ENCODE results near the gene VSTM5. TPM values are rescaled to one million over a fixed set of nuclear protein-coding genes. Genes with fewer than 3 reads are reported as not detected.

The VSTM5 gene
- total and polyA plus RNA-seq, 2 donors (not counting 3 experiments of a cell fraction or from before 2014, with no cell fraction given), result 0.03 TPM; not detected in 1

DNA sequence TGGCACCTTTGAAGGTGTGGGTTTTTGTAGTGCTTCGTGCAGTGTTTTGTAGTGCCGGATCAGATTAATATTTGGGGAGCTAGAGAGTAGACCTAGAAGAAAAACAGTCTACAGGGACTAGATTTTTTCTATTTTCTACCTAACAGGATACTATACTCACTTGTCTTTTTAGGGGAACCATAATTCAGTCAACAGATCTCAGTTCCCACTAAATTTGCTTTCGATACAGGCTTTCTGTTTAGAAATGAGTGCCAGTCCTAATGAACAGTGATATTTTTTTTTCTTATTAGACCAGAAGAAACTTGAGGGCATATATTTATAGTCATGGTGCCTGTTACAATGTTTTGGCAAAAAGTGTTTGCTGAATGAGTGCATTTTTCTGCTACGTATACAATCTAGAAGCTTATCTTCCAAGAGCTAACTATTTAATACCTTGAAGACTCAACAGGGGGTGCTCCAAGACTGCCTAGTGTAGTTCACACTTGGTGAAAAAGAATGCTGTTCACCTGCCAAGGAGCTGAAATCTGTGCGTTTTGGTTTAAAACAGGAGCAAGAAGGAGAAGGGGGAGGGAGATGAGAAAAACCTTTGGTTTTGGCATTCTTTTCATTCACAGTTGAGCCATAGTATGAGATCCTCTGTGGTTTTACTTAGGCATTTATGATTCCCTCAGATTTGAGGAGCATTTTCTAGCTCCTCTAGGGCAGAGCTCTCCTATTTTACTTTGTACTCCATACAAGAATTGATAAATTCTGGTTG, 44.9 kb upstream of the VSTM5 start:
- dilution Hi-C loops (cut with MboI; ENCODE audit: extremely low pct_ligation_motif_present, low sequenced_read_pairs) (no loop called here), intact Hi-C loops (cut with micrococcal nuclease) (loop anchor here (1.0 to 5.0 kb wide), 3 partner anchors 522 to 708 kb away; no protein-coding TSS in a partner anchor)
- H3K4me3 ChIP-seq (replicated peaks in 1 of 3; ENCODE audit: insufficient read depth in 1 of 3, low read depth in 1 of 3, low read length in 3 of 3), result no peak overlapping the region
- H3K79me2 ChIP-seq (ENCODE audit: control insufficient read depth, insufficient read depth, low read length), result no peaks in the 10 kb centered on the region
- H4K20me1 ChIP-seq (replicated peaks; ENCODE audit: control insufficient read depth, extremely low read depth, insufficient read depth, low read length), result no peaks in the 10 kb centered on the region
- no peaks in the 10 kb centered on the region for H3K36me3 ChIP-seq (ENCODE audit: control insufficient read depth in 2 of 2, extremely low read depth in 1 of 2, insufficient read depth in 2 of 2, low read length in 2 of 2)
- no peaks in the 10 kb centered on the region for H3K4me1 ChIP-seq (ENCODE audit: control insufficient read depth, extremely low read depth, insufficient read depth, low read length)
- H2AFZ ChIP-seq (ENCODE audit: low read depth, low read length), result no peak overlapping the region
- ChIA-PET POLR2A (no interaction called here), CTCF (interaction anchor here (0.6 to 3.9 kb wide), 51 partner anchors 9 to 1810 kb away, joined by 3 to 84 read pairs (median 4); partner anchors contain the start of genes ANKRD49, C11orf97, MRE11 and PANX1)
- H3K9ac ChIP-seq (replicated peaks; ENCODE audit: extremely low read depth, insufficient read depth, low read length), result no peak overlapping the region
- BruUV-seq (replicated peaks), result no TSS peak
- no peaks in the 10 kb centered on the region for H3K9me1 ChIP-seq (replicated peaks; ENCODE audit: control insufficient read depth, extremely low read depth, insufficient read depth, low read length)
- H3K9me3 ChIP-seq (replicated peaks; ENCODE audit: control insufficient read depth, insufficient read depth, low read length), result no peaks in the 10 kb centered on the region
- TF ChIP-seq GATA2 (IDR thresholded peaks at IDR 0.05; ENCODE audit: insufficient read depth, insufficient read length, low read depth, low read length) (no peak), MYC (IDR thresholded peaks at IDR 0.05; ENCODE audit: low read depth, low read length) (no peak)
- TF ChIP-seq, protein P1, sequence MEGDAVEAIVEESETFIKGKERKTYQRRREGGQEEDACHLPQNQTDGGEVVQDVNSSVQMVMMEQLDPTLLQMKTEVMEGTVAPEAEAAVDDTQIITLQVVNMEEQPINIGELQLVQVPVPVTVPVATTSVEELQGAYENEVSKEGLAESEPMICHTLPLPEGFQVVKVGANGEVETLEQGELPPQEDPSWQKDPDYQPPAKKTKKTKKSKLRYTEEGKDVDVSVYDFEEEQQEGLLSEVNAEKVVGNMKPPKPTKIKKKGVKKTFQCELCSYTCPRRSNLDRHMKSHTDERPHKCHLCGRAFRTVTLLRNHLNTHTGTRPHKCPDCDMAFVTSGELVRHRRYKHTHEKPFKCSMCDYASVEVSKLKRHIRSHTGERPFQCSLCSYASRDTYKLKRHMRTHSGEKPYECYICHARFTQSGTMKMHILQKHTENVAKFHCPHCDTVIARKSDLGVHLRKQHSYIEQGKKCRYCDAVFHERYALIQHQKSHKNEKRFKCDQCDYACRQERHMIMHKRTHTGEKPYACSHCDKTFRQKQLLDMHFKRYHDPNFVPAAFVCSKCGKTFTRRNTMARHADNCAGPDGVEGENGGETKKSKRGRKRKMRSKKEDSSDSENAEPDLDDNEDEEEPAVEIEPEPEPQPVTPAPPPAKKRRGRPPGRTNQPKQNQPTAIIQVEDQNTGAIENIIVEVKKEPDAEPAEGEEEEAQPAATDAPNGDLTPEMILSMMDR (IDR thresholded peaks at IDR 0.05; ENCODE audit: extremely low read depth in 1 of 2, insufficient read depth in 1 of 2, low read depth in 1 of 2, low read length in 2 of 2), result peak; percentile 20 to 32
- TF ChIP-seq, protein P2, sequence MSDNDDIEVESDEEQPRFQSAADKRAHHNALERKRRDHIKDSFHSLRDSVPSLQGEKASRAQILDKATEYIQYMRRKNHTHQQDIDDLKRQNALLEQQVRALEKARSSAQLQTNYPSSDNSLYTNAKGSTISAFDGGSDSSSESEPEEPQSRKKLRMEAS (IDR thresholded peaks at IDR 0.05; ENCODE audit: insufficient read depth, insufficient read length), result no peak
- no peak overlapping the region for H3K4me2 ChIP-seq (ENCODE audit: insufficient read depth, low read length)
- H3K27ac ChIP-seq (ENCODE audit: insufficient read depth, low read depth, low read length), result no peak overlapping the region
- FAIRE-seq, result no peak
- H3K27me3 ChIP-seq (ENCODE audit: control insufficient read depth in 2 of 2, insufficient read depth in 2 of 2, low read length in 2 of 2), result no peaks in the 10 kb centered on the region
- peak; percentile 40 for DNase-seq (ENCODE audit: low read depth, low spot score)

Data from endothelial cell of umbilical vein (primary cell).